Loucy (cell line): ENCODE data around the gene LRP1-AS.

ENCODE experiments used
- H2AFZ ChIP-seq: fragments of 200-600 bp; sonication (generic); 2 replicates; pipeline ENCODE4 v1.6.0; 2016; ENCODE audit warnings: antibody characterized with exemption, mild to moderate bottlenecking, low read length, moderate library complexity
- H3F3A ChIP-seq: fragments of 200-600 bp; 2 replicates; pipeline ENCODE4 v1.6.0; 2016; ENCODE audit warnings: antibody characterized with exemption, low read depth, mild to moderate bottlenecking
- H3K27me3 ChIP-seq: fragments of 200-600 bp; sonication (generic); 2 replicates; pipeline ENCODE4 v1.6.1; 2014; ENCODE audit warnings: low read length, mild to moderate bottlenecking; ENCODE audit not compliant: insufficient read depth, poor library complexity, severe bottlenecking
- H3K36me3 ChIP-seq: fragments of 200-600 bp; sonication (generic); 2 replicates; pipeline ENCODE4 v1.6.1; 2016; ENCODE audit warnings: low read length; ENCODE audit not compliant: insufficient read depth
- H3K4me1 ChIP-seq: fragments of 200-600 bp; sonication (generic); 2 replicates; pipeline ENCODE4 v1.5.1; 2014; ENCODE audit warnings: low read length, mild to moderate bottlenecking; ENCODE audit not compliant: insufficient read depth, poor library complexity, severe bottlenecking
- H3K4me2 ChIP-seq: fragments of 200-600 bp; sonication (generic); 2 replicates; pipeline ENCODE4 v1.6.0; 2014; ENCODE audit warnings: antibody characterized with exemption, low read length, low read depth, mild to moderate bottlenecking; ENCODE audit not compliant: poor library complexity, severe bottlenecking
- H3K4me3 ChIP-seq: fragments of 200-600 bp; sonication (generic); 2 replicates; pipeline ENCODE4 v1.5.1; 2014; ENCODE audit warnings: low read length, mild to moderate bottlenecking, mixed read lengths; ENCODE audit not compliant: poor library complexity, severe bottlenecking
- H3K79me2 ChIP-seq: fragments of 200-600 bp; sonication (generic); 2 replicates; pipeline ENCODE4 v1.6.1; 2014; ENCODE audit warnings: low read length; ENCODE audit not compliant: insufficient read depth
- H3K9ac ChIP-seq: fragments of 200-600 bp; sonication (generic); 2 replicates; pipeline ENCODE4 v1.6.0; 2014; ENCODE audit warnings: mild to moderate bottlenecking, low read depth, low read length, moderate library complexity; ENCODE audit not compliant: poor library complexity, severe bottlenecking
- H3K9me2 ChIP-seq: fragments of 200-600 bp; sonication (generic); replicated peaks from 2 replicates; pipeline ENCODE4 v1.6.1; 2016; ENCODE audit warnings: low read depth, low read length, mixed read lengths
- H3K9me3 ChIP-seq: fragments of 200-600 bp; sonication (generic); 2 replicates; pipeline ENCODE4 v1.6.1; 2014; ENCODE audit warnings: mild to moderate bottlenecking, antibody characterized with exemption, low read length, low read depth; ENCODE audit not compliant: insufficient read depth
- H4K20me1 ChIP-seq: fragments of 200-600 bp; sonication (generic); 2 replicates; pipeline ENCODE4 v1.6.0; 2014; ENCODE audit warnings: antibody characterized with exemption, low read length, mild to moderate bottlenecking; ENCODE audit not compliant: insufficient read depth, poor library complexity, severe bottlenecking
- CTCF ChIP-seq: fragments of 200-600 bp; sonication (generic); conservative IDR thresholded peaks from 2 replicates; pipeline ENCODE4 v1.5.1; 2014; ENCODE audit warnings: mild to moderate bottlenecking, antibody characterized with exemption, low read length
- EZH2phosphoT487 ChIP-seq: fragments of 200-600 bp; IDR thresholded peaks from 2 replicates; pipeline ENCODE4 v1.6.1; 2018; ENCODE audit warnings: antibody characterized with exemption, mild to moderate bottlenecking, moderate library complexity, borderline replicate concordance

The LRP1-AS gene

GRCh38 chr12:57131896-57132744, 15.3 kb downstream of the LRP1-AS start:
- peak overlapping the region; percentile 14 for H3K4me2 ChIP-seq

GRCh38 chr12:57130941-57131340, 16.5 kb downstream of the LRP1-AS start:
- H3K79me2 ChIP-seq = no peaks in the 10 kb centered on the region
- TF ChIP-seq CTCF = no peak
- TF ChIP-seq EZH2phosphoT487 = no peak
- H3K36me3 ChIP-seq = no peaks in the 10 kb centered on the region
- no peaks in the 10 kb centered on the region for H3K27me3 ChIP-seq
- H3K4me1 ChIP-seq = peaks cover 29% of the 10 kb centered on the region
- H3F3A ChIP-seq = no peaks in the 10 kb centered on the region; the same call in 1 of the 2 replicates
- no peak overlapping the region for H3K4me3 ChIP-seq
- H3K9ac ChIP-seq = no peak overlapping the region
- no peaks in the 10 kb centered on the region for H3K9me2 ChIP-seq
- H2AFZ ChIP-seq = no peak overlapping the region
- no peaks in the 10 kb centered on the region for H4K20me1 ChIP-seq
- H3K9me3 ChIP-seq = no peaks in the 10 kb centered on the region
- H3K4me2 ChIP-seq = no peak overlapping the region

More at GRCh38 chr12:57131896-57132744, 15.3 kb downstream of the LRP1-AS start:
- Histone ChIP-seq H3K36me3 (no peaks in the 10 kb centered on the region), H3K9ac (no peak overlapping the region), H3K4me3 (no peak overlapping the region), H4K20me1 (no peaks in the 10 kb centered on the region), H3F3A (no peaks in the 10 kb centered on the region), H3K9me2 (no peaks in the 10 kb centered on the region), H3K9me3 (no peaks in the 10 kb centered on the region), H2AFZ (no peak overlapping the region), H3K27me3 (no peaks in the 10 kb centered on the region), H3K79me2 (no peaks in the 10 kb centered on the region), H3K4me1 (peaks cover 22% of the 10 kb centered on the region)
- TF ChIP-seq EZH2phosphoT487 (no peak), CTCF (no peak)

GRCh38 chr12:57129889-57130288, 17.5 kb downstream of the LRP1-AS start:
- Histone ChIP-seq H3K9me3 (no peaks in the 10 kb centered on the region), H3K79me2 (no peaks in the 10 kb centered on the region), H4K20me1 (no peaks in the 10 kb centered on the region), H3K4me1 (peaks cover 29% of the 10 kb centered on the region), H3K4me3 (peak overlapping the region; percentile 82), H3K9me2 (no peaks in the 10 kb centered on the region), H2AFZ (no peak overlapping the region), H3K36me3 (no peaks in the 10 kb centered on the region), H3K9ac (no peak overlapping the region), H3F3A (no peaks in the 10 kb centered on the region; the same call in 1 of the 2 replicates), H3K4me2 (peak overlapping the region; percentile 88), H3K27me3 (no peaks in the 10 kb centered on the region)
- TF ChIP-seq EZH2phosphoT487 (no peak), CTCF (no peak)
